Stimulated activated CD8-positive, alpha-beta memory T cell treated with anti-CD3 and anti-CD28 coated beads, Interleukin-7, amount 100 ng/mL, for 48 hours (primary cell): Measurements from ENCODE around the gene SLC38A4.
"Not testable (repeated sequence)": the region's sequence is repeated elsewhere in the genome, so short reads cannot be mapped to it uniquely, and the experiment has no call there.

ENCODE experiments used
- DNase-seq, 2 donors: peaks; one replicate each; pipeline ENCODE4 v3.0.0-alpha.2; 2020; ENCODE audit warnings: low read depth in 1 of 2; ENCODE audit errors: extremely low read depth in 1 of 2

SLC38A4 gene

GRCh38 chr12:46825591-46826414, at the start of gene SLC38A4:
TSS of gene SLC38A4 (minus strand) at chr12:46825997. CDS start at chr12:46793071, 32,926 bp downstream.
- no peak for DNase-seq

- no peak for DNase-seq
These were observed 49.3 kb upstream of the SLC38A4 start for GRCh38 chr12:46875095-46875494.

GRCh38 chr12:46874642-46875041, 48.8 kb upstream of the SLC38A4 start:
- DNase-seq = no peak

- DNase-seq = no peak
These were observed 46.3 kb upstream of the SLC38A4 start for GRCh38 chr12:46872135-46872534.

GRCh38 chr12:46865311-46865710, 39.5 kb upstream of the SLC38A4 start:
- DNase-seq = no peak

- DNase-seq = no peak
These were observed 32.6 kb upstream of the SLC38A4 start for GRCh38 chr12:46858368-46858767.

GRCh38 chr12:46857486-46857885, 31.7 kb upstream of the SLC38A4 start:
- DNase-seq = no peak

GRCh38 chr12:46855760-46856159, 30.0 kb upstream of the SLC38A4 start:
- DNase-seq = no peak

- DNase-seq = not testable (repeated sequence)
These were observed 28.4 kb upstream of the SLC38A4 start for GRCh38 chr12:46854188-46854587.

- not testable (repeated sequence) for DNase-seq
These were observed 23.0 kb upstream of the SLC38A4 start for GRCh38 chr12:46848792-46849191.

DNA sequence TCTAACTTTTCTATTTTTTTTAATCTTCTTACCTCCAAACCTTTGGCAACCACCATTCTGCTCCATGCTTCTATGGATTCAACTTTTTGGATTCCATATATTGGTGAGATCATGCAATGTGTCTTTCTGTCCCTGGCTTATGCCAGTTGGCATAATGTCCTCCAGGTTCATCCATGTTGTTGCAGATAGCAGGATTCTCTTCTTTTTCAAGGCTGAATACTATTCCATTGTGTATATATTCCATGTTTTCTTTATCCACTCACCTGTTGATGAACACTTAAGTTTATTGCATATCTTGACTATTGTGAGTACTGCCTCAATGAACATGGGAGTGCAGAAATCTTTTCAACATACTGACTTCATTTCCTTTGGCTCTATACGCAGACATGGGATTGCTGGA, 21.2 kb upstream of the SLC38A4 start:
- no peak for DNase-seq

- DNase-seq = no peak
These were observed 18.0 kb upstream of the SLC38A4 start for GRCh38 chr12:46843811-46844210.

GRCh38 chr12:46841891-46842290, 16.1 kb upstream of the SLC38A4 start:
- DNase-seq = no peak

DNA sequence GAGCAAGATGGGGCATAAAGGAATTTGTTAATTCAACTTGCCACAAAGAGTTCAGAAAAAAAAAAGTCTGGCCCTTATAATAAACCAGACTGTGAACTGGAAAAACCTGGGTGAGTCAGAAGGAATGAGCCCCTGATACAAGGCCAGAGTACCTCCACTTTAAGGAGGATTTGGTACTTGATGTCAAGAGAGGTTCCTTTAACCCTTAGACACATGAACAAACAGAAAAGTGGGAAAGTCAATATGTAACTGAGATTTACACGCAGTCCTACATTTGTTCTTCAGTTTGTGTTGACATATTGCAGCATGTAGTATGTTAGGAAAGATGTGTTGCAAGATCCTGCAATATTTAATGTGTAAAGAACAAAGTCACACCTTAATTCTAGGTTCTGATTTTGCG, 14.2 kb upstream of the SLC38A4 start:
- no peak for DNase-seq

- DNase-seq = no peak
These were observed 13.4 kb upstream of the SLC38A4 start for GRCh38 chr12:46839232-46839631.

GRCh38 chr12:46835785-46836184, 10.0 kb upstream of the SLC38A4 start:
- no peak for DNase-seq

DNA sequence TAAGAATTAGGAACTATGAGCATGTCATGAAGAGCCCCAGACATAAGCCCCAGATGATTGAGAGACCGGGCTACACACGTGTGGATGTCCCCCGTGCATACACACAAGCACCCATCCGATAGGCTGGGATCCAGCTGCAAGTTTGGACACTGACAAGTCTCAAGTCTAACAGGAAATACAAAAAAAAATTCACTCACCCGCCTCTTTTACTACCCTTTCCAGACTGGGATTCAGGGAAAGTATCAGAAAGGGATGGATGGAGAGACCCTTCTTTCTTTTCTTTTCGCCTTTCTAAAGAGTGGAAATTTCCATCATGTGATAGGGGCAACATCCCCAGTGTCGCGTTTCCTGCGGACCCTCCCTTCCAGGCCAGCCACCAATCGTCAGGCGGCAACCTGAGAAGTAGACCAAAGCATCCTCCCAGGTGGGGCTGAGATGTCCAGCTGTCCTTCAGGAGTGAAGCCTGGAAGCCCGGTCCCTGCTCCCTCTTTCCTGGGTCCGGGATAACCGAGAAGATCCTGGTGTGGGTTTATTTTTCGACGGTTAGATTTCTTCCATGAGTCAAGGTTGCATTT, 6.4 kb upstream of the SLC38A4 start:
- no peak for DNase-seq

DNA sequence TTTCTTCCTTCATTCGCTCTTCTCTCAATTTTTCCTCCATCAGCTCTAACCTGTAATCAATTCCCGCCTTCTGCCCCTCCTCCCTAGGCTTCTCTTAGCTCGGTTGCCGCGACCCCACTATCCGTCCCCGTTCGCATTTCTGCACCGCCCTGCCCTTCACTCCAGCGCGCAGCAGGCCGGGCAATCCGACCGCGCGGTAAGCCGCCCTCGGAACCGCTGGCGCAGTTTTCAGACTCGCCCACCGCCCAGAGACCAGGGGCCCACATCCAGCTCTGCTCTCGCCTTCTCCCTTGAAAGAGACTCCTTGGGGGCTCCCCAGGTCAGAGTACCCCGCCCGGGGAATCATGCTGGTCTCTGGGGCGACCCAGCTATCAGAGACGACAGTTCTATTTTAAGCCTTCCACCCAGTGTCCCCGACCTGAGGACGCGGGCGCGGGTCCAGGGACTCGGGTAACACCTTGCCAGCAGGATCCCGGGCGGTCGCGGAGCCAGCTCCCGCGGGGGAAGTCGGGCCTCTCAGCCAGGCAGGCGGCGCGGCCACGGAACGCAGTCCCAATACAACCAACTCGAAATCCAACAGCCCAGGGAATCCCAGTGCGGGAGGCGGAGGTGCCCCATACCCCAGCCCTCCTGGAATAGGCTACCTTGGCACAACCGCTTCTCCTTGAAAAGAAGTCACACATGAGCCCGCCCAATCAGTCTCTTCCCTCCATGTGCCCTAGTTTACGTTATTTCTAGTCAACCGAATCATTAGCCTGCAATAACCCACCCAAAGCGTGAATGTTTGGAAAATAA, 5.7 kb upstream of the SLC38A4 start:
- DNase-seq = no peak

DNA sequence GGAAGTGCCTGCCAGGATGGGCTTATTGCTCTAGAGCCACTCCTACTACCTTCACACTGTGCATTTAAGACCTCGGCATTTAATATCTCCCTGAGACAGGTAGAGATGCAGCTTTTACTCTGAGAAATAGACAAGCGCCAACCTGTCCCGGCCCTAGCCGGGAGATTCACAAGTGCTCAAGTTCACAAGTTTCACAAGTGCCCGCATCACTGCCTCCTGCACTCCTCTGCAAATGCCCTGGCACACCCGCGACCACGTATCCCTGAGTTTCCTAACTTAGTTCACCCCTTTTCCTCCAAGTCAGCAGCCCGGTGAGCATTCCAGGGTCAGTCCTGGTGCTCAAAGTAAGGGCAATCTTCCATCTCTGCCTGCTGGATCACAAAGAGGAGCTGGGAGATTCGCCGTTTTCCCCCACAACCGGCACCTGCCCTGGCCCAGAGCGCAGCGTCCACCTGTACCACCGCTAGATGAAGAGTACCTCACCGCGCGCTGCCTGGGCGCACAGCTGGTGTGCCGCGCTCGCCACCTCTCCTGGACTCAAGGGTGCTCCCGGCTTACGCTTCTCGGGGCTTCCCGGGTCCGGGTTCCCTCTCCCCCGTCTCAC, 5.0 kb upstream of the SLC38A4 start:
- no peak for DNase-seq

- DNase-seq = no peak
These were observed 1.1 kb downstream of the SLC38A4 start for GRCh38 chr12:46824709-46825108.

- no peak for DNase-seq
These were observed 7.2 kb downstream of the SLC38A4 start for GRCh38 chr12:46818642-46819041.
